HG03064 (cell line): Measurements from ENCODE around the gene ICAM2.
"Not testable (repeated sequence)": the region's sequence is repeated elsewhere in the genome, so short reads cannot be mapped to it uniquely, and the experiment has no call there.

ENCODE experiments used
- ATAC-seq: cut with Tn5 transposase; IDR thresholded peaks from one replicate; pipeline ENCODE4 v1.9.1; 2021; ENCODE audit warnings: low read depth; ENCODE audit not compliant: unreplicated experiment

The ICAM2 gene

DNA sequence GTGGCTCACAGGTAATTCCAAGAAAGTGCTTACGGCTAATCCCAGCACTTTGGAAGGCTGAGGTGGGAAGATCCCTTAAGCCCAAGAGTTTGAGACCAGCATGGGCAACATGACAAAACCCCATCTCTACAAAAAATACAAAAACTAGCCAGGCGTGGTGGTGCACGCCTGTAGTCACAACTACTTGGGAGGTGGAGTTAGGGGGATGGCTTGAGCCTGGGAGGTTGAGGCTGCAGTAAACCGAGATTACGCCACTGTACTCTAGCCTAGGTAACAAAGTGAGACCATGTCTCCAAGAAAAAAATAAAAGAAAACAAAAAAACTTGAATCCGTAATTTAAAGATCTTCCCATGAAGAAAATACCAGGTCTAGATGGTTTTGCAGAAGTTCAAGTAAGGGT lies 5.0 kb downstream of the ICAM2 start:
- no peak for ATAC-seq

DNA sequence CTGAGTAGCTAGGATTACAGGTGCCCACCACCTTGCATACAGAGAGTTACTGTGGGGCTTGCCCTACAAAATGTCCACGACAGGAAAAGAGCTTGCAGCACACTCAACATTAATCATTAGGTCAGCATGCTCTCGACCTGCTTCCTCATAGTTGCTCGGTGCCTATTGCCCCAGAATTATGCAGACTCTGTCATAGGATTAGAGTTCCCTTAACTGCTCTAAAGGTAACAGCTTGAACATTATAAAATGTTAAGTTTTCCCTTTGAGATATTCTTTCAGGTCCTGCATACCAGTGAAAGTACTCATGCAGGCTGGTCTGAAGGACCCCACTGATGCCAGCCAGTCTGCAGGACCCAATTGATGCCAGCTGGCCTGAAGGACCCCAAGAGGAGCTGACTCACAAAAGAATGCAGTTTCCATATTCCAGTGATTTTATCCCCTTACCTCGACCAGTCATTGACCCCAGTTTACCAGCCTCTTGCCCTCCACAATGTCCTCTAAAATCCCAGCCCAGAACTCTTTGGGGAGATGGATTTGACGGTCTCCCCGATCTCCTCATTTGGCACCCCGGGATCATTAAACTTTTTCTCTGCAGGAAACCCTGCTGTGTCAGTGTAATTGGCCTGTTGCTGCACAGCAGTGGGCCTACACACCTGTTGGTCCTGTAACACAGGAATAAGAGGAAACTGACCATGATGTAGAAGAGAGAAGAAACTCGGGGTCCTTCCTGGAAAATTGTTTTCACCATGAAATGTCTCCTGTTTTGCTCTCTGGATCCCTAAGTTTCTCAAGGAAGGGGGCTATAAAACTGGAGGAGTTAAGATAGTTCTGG lies 10.6 kb downstream of the ICAM2 start:
- no peak for ATAC-seq

DNA sequence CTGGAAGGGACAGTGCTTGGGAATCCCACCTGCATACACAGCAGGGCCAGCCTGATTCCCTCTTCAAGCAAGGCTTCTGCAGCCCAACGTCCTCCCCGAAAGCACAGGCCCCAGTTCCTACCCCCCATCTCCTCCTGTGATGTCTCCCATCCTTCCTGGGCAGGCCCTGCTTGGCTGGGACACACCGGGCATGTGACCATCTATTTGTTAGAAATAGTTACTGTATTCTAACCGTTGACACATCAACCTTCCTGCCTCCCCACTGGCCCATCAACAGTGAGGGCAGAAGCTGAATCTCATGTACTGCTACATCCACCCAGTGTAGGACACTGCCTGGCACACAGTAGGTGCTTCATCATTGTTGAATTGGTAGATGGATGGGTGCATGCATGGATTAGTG lies 11.6 kb downstream of the ICAM2 start:
- no peak for ATAC-seq

DNA sequence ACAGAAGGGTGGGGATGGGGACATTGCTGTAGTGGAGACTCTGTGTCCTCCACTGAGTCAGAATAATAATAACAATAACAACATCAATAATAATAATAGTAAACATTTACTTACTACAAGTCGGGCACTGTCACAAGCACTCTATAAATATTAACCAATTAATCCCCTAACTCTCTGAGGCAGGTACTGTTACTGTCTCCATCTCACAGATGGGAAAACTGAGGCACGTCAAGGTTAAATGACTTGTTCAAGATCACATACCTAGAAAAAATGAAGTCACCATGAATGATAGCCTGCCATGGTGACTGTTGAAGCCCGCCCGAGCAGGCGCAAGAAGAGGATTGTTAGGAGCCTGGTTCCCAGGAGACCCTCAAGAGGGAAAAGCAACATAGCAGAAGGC lies 12.1 kb downstream of the ICAM2 start:
- ATAC-seq: no peak

DNA sequence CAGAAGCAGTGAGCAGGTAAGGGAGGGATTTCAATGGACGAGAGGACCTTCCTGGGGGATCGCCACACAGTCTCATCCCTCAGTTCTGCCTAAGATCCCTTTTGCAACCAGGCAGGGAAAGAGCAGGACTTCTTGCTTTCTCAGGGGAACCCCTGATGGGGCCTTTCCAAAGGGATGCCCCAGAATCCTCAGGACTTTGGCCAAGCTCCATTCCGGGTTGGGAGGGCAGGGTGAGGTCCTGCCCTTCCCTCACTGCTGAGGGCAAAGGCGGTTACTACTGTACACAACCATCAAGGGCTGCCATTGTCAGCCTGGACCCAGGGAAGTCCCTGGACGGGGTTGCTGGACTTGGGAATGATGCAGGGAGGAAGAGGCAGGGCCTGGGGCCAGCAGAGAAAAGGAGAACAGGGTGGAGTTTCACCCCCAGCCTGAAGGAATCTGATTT lies 12.6 kb downstream of the ICAM2 start:
- ATAC-seq: no peak

DNA sequence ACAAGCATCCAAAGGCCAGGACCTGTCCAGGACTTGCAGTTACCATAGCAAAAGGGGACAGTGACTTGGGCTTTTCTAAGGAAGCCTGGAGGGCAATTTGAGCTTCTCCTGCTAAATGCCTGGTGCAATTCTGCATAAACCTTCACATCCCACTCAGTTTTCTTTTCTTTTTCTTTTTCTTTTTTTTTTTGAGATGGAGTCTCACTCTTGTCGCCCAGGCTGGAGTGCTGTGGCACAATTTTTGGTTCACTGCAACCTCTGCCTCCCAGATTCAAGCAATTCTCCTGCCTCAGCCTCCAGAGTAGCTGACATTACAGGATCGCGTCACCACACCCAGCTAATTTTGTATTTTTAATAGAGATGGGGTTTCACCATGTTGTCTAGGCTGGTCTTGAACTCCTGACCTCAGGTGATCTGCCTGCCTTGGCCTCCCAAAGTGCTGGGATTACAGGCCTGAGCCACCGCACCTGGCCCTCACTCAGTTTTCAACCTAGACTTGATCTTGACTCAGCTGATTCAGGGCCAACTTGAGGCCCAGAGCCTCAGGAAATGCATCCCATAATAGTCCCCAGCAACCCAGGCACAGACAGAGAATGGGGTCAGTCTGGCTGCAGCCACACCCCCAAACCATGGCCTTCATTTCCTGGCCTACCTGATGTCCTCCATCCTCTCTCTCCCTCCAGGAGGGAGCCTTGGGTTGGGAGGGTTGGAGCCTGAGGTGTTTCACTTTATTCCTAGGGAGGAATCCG lies 13.2 kb downstream of the ICAM2 start:
- ATAC-seq: not testable (repeated sequence)

DNA sequence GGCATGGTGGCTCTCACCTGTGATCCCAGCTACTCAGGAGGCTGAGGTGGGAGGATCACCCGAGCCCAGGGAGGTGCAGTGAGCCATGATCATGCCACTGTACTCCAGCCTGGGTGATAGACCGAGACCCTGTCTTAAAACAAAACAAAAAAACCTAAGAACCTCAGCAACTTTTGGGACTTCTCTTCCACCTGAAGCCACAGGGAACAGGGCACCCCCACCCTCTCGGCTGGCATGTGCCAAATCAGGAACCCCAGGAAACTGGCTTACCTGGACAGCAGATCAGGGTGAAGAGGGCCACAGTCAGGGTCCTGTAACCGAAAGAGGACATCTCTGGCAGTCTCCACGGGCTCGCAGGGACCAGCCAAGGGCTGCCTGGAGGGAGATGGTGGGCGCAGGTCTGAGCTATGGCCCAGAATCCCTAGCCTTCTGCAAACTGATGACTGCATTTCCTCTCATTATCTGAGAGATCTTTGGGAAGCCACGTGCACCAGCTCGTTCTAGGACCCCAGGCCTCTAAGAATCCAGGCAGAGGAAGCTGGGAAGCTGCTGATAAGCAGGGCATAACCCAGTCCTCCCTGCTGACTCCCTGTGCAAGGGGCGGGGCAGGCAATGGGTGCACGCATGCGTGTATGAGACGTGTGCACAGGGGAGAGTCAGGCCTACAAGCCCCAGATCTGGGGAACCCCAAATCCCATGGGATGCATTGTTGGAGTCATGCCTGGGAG lies 13.9 kb downstream of the ICAM2 start:
- ATAC-seq: no peak

DNA sequence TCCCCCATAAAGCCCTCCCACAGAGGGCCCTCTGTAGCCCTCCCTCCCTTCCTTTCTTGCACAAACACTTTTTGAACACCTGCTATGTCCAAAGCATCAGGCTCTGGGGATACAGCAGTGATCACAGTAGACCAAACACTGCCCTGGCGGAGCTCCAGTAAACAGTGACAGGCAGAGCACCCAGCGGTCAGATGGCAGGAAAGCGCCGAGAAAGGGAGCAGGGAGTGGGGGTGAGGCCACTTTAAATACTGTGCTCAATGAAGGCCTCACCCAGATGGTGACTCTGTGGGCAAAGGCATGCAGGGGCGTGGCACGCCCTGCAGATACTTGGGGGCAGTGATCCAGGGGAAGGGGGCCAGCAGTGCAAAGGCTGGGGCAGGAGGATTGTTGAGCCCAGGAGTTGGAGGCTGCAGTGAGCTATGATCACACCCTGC lies 14.7 kb downstream of the ICAM2 start:
- no peak for ATAC-seq

DNA sequence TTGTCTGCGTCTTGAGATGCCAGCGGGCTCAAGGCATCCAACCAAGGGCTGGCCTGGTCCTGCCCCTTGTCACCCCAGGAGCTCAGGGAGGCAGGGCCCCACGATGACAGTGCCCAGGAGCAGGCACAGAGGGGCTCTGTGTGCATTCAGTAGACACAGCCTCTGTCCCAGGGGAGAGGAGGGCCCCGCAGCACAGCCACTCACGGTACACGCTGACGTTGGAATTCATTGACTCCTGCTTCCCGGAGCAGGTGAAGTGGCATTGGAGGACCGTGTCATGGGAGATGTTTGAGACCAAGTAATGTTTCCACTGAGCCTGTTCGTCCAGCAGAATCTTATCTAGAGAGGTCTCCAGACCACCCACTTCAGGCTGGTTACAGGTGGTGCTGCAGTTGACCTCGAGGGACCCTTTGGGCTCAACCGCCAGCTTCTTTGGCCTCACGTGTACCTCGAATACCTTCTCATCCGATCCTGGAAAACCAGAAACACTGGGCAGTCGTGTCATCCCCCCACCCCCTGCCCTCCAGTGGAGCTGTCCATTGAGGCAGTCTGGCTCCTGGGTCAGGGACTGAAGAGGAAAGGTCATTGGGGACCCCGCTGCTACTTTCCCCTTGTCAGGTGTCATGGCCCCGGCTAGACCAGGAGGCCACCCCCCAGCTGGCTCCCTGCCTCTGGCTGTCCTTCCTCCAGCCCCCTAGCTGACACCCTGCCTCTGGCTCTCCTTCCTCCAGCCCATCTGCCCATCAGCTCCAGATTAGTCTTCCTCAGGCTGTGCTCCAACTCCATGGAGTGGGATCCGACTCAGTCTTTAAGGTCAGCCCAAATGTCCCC lies 15.3 kb downstream of the ICAM2 start:
- no peak for ATAC-seq

DNA sequence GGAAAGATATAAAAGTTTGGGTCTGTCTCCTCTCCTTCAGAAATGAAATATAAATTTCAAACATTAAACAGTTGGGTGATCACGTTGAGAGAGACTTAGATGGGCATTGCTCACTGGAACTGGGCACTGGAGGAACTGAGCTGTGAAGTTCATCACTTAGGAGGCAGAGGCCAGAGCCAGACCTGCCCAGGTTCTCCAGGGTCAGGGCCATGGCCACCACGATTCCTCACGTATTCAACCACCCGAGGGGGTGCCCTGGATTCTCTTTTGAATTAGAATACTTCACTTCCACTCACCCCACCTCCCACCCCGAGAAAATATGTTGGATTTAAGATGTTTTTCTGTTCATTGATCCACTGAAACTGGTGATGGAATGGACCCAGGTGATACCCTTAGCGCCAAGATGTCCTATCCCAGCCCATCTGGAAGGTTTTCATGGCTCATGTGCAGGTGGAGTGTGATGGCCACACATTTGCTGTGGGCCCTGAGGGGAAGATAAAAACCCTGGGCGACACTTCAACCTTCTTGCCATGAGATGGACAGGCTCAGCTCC lies 16.1 kb downstream of the ICAM2 start:
- no peak for ATAC-seq

DNA sequence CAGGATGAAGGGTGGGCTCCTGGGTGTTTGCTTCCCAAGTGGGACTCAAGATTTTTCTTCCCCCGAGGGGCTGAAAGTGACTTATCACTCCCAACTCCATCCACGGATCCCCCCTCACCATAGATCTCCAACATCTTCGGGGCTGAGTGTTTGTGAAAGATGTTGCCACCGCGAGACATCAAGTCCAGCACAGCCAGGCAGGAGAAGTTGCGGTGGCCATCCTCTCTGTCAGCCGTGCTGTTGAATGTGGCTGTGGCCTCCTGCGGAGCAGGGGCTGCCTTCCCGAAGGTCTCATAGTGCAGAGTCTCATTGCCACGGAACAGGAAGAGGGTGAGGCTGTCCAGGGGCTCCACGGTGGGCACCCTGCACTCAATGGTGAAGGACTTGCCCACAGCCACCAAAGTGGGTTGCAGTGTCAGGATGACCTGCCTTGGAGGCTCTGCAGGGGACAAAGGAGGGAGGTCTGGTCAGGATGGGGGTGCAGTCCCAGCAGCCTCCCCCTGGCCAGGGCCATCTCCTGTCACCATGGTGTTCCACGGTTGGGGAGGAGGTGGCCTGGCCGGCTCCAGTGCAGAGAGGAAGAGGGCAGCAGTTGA lies 16.8 kb downstream of the ICAM2 start:
- ATAC-seq: no peak

DNA sequence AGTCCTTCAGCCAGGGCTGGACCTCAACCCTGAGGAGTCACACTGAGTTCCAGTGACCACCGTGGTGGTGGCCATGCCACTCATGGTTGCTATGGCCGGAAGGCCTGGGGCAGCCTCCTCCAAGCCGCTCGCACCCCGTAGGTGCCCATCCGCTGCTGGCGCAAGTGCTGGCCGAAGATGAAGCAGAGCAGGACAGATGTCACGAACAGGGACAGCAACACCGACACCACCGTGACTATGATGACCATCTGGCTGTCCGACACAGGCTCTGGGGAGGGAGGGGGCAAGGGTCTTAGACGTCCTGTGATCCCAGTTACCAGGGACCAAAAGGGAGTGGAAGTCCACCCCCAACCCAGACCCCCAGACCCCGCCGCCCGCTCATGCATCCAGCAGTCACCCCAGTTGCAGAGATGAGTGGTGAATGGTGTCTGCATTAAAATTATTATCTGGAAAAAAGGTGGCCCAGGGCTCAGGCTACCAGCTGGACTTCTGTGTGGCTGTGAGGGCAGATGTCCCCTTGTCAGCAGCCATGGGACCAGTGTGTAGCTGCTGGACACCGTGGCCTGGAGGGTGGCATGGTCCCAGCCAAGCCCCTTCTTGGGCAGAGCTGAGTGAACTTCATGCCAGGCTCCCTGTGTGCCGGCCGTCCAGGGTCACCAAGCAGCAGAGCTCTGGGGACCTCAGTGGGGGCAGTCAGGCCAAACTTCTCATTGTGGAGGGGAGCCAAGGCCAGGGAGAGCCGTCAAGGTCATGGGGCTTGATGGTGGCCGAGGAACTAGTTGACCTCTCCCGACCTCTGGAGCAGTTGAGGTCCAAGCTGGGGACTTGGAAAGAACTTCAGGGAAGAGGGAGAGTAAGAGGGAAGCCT lies 17.5 kb downstream of the ICAM2 start:
- ATAC-seq: no peak

DNA sequence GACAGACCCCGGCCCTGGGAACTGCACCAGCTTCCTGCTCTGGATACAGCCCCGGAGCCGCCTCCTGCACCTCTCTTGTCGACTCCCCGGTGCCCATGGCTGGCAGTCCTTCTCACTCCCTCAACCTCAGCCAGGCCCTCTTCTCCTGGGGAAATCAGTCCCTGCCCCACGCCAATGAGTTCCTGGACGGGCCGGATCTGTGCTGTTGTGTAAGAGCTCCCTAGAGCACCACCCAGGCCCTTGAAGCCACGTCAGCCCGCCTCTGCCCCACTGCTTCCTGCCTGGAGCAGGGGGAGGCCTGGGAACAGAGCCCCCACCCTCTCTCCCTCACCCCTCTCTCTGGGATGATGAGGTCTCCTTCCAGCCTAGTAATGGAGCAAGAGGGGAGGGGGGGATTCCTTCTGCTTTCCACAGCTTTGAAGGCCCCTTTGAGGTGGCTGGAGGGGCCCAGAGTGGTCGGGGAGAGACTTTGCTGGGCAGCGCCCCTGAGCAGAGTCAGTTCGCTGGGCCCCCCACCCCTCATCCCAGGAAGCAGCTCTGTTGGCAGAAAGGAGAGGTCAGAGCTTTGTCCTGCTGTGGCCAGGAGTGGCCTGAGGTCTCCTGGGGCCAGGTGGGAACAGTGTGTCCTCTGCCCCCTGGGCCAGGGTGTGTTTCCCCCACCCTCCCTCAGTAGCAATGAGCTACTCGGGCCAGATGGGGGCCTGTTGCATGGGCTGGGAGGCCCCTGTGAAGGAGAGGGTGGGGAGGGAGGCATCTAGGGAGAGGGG lies 18.5 kb downstream of the ICAM2 start:
- ATAC-seq: no peak

DNA sequence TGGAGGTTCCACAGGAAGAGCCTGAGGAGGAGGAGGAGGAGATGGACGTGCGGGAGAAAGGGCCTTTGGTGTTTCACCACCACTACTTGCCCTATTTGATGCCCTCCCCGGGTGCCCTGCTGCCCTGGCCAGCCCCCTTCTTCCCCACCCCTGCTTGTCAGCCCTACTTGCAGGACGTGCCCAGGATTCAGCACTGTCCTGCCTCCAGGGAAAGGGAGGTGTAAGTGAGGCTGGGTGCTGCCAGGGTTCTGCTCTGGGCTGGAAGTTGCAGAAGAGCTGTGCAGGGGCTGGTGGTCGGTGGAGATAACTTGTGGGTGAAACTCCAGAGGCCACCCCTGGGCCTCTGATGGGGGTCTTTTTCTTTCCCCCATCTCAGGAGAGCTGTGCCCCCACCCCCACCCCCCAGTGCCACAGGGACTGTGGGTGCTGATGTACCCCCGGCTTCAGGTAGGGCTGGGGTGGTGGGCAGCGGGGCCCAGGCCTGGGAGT lies 19.3 kb downstream of the ICAM2 start:
- ATAC-seq: no peak

DNA sequence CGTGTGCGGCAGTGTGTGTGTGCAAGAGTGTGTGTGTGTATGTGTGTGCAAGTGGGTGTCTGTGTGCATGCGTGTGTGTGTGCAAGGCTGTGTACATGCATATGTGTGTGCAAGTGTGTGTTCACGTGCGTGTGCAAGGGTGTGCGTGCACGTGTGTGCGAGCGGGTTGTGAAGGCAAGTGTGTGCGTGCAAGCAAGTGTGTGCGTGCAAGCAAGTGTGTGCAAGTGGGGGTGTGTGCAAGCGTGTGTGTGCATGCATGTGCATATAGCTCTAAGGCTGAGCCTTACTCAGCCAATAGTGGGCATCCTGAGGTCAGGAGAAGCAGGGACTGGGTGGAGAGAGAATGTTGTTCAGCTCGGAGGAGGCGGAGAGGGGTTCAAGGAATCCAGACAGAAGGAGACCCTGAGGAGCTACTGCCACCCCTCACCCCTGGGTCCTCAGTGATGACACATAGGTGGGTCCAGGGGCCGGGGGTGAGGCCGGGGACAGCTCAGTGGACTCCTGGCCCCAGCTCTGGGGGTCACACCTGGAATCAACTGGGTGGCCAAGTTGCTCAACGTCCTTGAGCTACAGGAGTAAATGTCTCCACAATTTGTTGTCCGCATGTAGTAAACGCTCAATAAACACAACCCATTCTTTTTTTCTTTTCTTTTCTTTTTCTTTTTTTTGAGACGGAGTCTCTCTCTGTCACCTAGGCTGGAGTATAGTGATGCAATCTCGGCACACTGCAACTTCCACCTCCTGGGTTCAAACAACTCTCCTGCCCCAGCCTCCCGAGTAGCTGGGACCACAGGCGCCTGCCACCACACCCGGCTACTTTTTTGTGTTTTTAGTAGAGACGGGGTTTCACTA lies 20.5 kb downstream of the ICAM2 start:
- ATAC-seq: no peak

DNA sequence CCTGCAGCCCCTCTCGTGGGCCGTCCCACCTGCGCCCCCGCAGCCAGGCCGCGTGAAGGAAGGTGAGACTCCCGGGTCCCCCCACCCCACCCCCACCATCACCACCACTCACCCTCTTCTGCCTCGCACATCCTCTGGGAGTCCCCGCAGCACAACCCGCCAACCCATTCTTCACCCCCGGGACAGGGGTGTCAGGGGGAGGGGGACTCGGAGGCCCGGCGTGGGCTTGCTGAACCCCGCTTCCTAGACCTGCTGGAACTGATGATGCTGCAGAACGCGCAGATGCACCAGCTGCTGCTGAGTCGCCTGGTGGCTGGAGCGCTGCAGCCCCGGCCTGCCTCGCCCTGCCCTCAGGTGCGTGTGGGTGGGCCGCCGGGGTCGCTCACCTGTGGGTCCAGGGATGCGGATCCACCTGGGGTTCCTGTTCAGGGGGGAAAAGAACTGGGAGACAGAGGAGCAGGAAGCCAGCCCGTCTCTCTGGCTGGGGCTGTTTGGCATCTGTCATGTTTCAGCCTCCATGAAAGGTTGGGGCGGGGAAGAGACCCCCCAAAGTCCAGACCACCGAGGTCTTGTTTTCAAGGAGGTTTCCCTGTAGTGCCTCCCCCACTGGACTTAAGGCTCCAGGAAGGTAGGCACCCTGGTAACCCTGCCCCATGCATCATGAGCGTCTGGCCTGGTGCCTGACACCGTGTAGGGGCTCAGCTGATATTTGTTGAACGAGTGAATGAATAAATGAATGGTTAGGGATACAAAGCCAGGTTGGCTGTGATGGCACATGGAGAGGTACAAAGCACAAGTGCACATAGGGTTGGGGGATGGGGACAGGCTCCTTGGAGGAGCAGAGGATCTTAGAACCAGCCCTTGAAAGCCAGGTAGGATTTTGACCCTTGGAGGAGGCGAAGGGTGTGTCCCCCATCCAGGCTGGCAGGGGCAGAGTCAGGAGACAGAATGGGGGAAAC lies 21.4 kb downstream of the ICAM2 start:
- ATAC-seq: no peak
